ENCODE data around the gene UFSP1. TPM values are rescaled to one million over a fixed set of nuclear protein-coding genes. Genes with fewer than 3 reads are reported as not detected.

The UFSP1 gene
- total and polyA plus RNA-seq, 2 of the 13 experiments (the other 11 are each of a cell fraction or from before 2014, with no cell fraction given) = 0.65 to 3.3 TPM

GRCh38 chr7:100888988-100889750, at the start of gene UFSP1 (continued):
- no peak for TF ChIP-seq LRRFIP1 (CRISPR knock-in tag; conservative IDR thresholded peaks at IDR 0.05)
- peak; percentile 95 for TF ChIP-seq ZNF687 (CRISPR knock-in tag; IDR thresholded peaks at IDR 0.05)
- TF ChIP-seq CHD2 (IDR thresholded peaks at IDR 0.05; ENCODE audit: low read depth, low read length) = no peak
- no peak for TF ChIP-seq HDAC6 (IDR thresholded peaks at IDR 0.05; ENCODE audit: low read depth, low read length)
- peak; percentile 77; the same call in 1 of the 2 replicates for TF ChIP-seq ZBTB49 (CRISPR knock-in tag; IDR thresholded peaks at IDR 0.05; ENCODE audit: borderline replicate concordance)
- peak; percentile 67 for TF ChIP-seq SNAI1 (CRISPR knock-in tag; IDR thresholded peaks at IDR 0.05; ENCODE audit: borderline replicate concordance)
- TF ChIP-seq TBX2 (CRISPR knock-in tag; IDR thresholded peaks at IDR 0.05; ENCODE audit: borderline replicate concordance) = peak; percentile 87
- TF ChIP-seq NKX3-1 (CRISPR knock-in tag; IDR thresholded peaks at IDR 0.05) = no peak
- peak; percentile 87 for TF ChIP-seq YEATS2 (CRISPR knock-in tag; IDR thresholded peaks at IDR 0.05; ENCODE audit: borderline replicate concordance)
- TF ChIP-seq MAFF (IDR thresholded peaks at IDR 0.05; ENCODE audit: low read depth, low read length) = no peak
- no peak for TF ChIP-seq ZFP62 (CRISPR knock-in tag; IDR thresholded peaks at IDR 0.05)
- TF ChIP-seq ZNF607 (CRISPR knock-in tag; IDR thresholded peaks at IDR 0.05; ENCODE audit: borderline replicate concordance) = peak; percentile 66; the same call in 1 of the 2 replicates
- peak; percentile 90 for TF ChIP-seq GPN1 (CRISPR knock-in tag; IDR thresholded peaks at IDR 0.05; ENCODE audit: borderline replicate concordance)
- peak; percentile 98 for TF ChIP-seq RNF2 (conservative IDR thresholded peaks at IDR 0.05; ENCODE audit: low read depth)
- TF ChIP-seq ONECUT2 (CRISPR knock-in tag; IDR thresholded peaks at IDR 0.05) = no peak
- TF ChIP-seq ATF3 (CRISPR knock-in tag; IDR thresholded peaks at IDR 0.05) = 0 out of 2 replicates have a peak, but pooled peaks have one; percentile 22
- TF ChIP-seq GATAD1 (CRISPR knock-in tag; IDR thresholded peaks at IDR 0.05) = no peak; the same call in 1 of the 2 replicates
- peak; percentile 57; the same call in 1 of the 2 replicates for TF ChIP-seq TEF (CRISPR knock-in tag; IDR thresholded peaks at IDR 0.05)
- TF ChIP-seq ZNF292 (CRISPR knock-in tag; IDR thresholded peaks at IDR 0.05; ENCODE audit: borderline replicate concordance, low read depth) = no peak

Data from HepG2 (cell line).